HUES48 (cell line): ENCODE measurements around the gene LRP6.
"Not testable (repeated sequence)": the region's sequence is repeated elsewhere in the genome, so short reads cannot be mapped to it uniquely, and the experiment has no call there.

Experiments used
- H3K27ac ChIP-seq: one replicate; pipeline ENCODE4 v1.7.0; 2013; ENCODE audit warnings: low read depth, low read length, inconsistent platforms
- H3K27me3 ChIP-seq: 2 replicates; pipeline ENCODE4 v1.6.1; 2013; ENCODE audit warnings: mild to moderate bottlenecking, low read length; ENCODE audit not compliant: control insufficient read depth, insufficient read depth
- H3K36me3 ChIP-seq: 2 replicates; pipeline ENCODE4 v1.6.1; 2013; ENCODE audit warnings: low read length; ENCODE audit not compliant: control insufficient read depth, insufficient read depth
- H3K4me1 ChIP-seq: 2 replicates; pipeline ENCODE4 v1.6.1; 2013; ENCODE audit warnings: mild to moderate bottlenecking, low read length; ENCODE audit not compliant: control insufficient read depth, insufficient read depth
- H3K4me3 ChIP-seq: 2 replicates; pipeline ENCODE4 v1.5.1; 2013; ENCODE audit warnings: mild to moderate bottlenecking, low read depth, low read length
- H3K9ac ChIP-seq: 2 replicates; pipeline ENCODE4 v1.6.1; 2013; ENCODE audit warnings: mild to moderate bottlenecking, low read depth, low read length, moderate library complexity
- H3K9me3 ChIP-seq: 2 replicates; pipeline ENCODE4 v1.6.1; 2013; ENCODE audit warnings: low read length; ENCODE audit not compliant: control insufficient read depth, insufficient read depth

Gene LRP6

DNA sequence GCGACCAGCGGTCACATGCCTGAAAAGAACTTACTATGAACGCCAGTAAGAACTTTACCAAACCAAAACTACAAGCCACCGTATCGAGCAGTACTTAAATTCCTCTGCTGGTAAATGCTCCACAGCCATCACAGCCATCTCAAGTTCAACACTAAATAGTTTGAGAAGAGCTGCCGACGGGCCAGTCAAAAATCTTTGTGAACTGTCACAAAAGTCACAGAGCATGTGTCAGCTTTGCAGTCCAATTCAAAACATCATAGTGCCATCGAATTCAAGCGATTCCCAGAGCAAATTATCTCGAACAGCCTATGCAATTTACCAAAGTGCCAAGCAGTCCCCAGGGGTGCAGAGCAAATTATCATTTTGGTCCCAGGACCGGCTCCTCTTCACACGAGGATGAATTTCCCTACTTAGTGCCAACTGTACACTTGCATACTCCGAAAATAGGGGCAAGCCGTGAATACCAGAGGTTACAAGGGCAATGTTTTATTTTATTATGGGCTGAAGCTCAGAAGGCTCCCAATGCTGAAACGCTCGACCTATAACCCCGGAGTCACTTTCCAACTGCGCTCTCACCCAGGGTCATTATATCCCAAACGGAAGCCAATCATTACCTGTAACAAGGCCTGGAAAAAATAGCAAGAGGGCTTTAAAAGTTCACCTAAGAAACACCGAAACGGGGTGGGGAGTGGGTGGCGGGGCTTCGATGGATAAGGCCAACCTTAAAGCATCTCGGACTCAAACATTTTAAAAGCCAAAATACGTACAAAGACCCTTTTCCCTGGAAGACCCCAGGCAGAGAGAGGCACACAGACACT lies 1.1 kb downstream of the LRP6 start:
- peak overlapping the region; percentile 92 for H3K4me3 ChIP-seq
- H3K9me3 ChIP-seq, result no peaks in the 10 kb centered on the region
- no peaks in the 10 kb centered on the region for H3K36me3 ChIP-seq
- H3K27ac ChIP-seq, result peak overlapping the region; percentile 97
- no peaks in the 10 kb centered on the region for H3K27me3 ChIP-seq
- H3K9ac ChIP-seq, result peak overlapping the region; percentile 98
- H3K4me1 ChIP-seq, result peaks cover 18% of the 10 kb centered on the region; the same call in 1 of the 2 replicates

DNA sequence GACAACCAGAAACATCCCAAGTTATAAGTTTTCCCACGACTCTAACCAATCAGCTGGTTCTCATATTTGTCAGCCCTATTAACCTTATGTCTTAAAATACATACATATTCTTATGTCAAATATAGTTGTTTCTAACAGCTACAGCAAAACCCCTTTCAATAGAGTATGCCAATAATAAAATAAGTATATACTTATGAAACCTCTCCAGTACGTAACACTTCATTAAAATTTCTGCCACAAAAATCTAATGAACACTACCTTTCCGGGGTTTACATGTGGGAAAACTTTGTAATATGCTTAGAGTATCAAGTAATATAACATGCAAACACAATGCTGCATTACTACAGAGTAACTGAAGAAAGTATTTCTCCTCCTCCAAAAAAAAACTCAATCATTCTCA lies 1.8 kb downstream of the LRP6 start:
- Histone ChIP-seq H3K9ac (no peak overlapping the region), H3K36me3 (no peaks in the 10 kb centered on the region), H3K27ac (no peak overlapping the region), H3K9me3 (no peaks in the 10 kb centered on the region), H3K4me3 (peak overlapping the region; percentile 92), H3K27me3 (no peaks in the 10 kb centered on the region), H3K4me1 (peaks cover 16% of the 10 kb centered on the region; the same call in 1 of the 2 replicates)

DNA sequence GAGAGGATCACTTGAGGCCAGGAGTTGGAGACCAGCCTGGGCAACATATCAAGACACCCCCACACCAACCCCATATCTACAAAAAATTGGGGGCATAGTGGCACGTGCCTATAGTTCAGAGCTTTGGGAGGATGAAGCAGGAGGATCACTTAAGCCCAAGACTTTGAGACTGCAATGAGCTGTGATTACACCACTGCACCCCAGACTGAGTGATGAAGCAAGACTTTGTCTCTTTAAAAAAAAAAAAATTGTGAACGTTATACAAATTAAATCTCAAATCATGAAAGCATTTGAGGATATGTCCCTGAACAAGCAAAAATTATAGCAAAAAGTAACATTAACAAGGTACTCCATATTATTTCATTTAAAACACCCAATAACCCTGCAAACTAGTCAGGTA lies 2.9 kb downstream of the LRP6 start:
- Histone ChIP-seq H3K4me3 (peak overlapping the region; percentile 15; the same call in 1 of the 2 replicates), H3K4me1 (peaks cover 16% of the 10 kb centered on the region; the same call in 1 of the 2 replicates), H3K27ac (no peak overlapping the region)

DNA sequence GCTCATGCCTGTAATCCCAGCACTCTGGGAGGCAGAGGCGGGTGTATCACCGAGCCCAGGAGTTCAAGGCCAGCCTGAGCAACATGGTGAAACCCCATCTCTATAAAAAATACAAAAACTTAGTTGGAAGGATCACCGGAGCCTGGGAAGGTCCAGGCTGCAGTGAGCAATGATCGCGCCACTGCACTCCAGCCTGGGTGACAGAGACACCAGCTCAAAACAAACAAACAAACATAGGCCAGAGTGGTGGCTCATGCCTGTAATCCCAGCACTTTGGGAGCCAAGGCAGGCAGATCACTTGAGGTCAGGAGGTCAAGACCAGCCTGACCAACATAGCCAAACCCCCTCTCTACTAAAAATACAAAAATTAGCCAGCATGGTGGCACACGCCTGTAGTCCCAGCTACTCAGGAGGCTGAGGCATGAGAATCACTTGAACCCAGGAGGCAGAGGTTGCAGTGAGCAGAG lies 10.5 kb downstream of the LRP6 start:
- H3K4me1 ChIP-seq, H3K9ac ChIP-seq, H3K36me3 ChIP-seq, H3K4me3 ChIP-seq, H3K27me3 ChIP-seq, H3K27ac ChIP-seq, H3K9me3 ChIP-seq: not testable (repeated sequence)

More for the DNA sequence above, 2.9 kb downstream of the LRP6 start:
- H3K9ac ChIP-seq, result no peak overlapping the region
- H3K9me3 ChIP-seq, result no peaks in the 10 kb centered on the region
- no peaks in the 10 kb centered on the region for H3K27me3 ChIP-seq
- H3K36me3 ChIP-seq, result no peaks in the 10 kb centered on the region

DNA sequence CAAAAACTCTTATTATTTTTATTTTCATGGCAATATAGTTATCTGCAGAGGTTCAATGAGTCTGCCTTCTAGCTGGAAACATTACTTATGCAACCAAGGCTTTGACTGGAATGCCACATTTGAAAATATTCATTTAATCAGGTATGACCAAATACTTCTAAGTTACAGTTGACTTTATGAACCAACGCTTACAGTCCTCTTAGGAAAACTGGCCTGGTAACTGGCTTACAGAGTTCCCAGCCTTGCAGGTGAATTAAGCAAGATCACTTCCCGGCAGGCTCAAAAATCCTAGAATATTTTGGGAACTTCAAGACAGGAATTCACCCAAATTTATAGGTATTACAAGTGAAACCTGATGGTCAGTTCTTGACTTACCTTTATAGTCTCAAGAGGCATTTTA lies 12.3 kb downstream of the LRP6 start:
- Histone ChIP-seq H3K27ac (no peak overlapping the region), H3K4me3 (no peak overlapping the region), H3K36me3 (no peaks in the 10 kb centered on the region), H3K27me3 (no peaks in the 10 kb centered on the region), H3K9me3 (no peaks in the 10 kb centered on the region), H3K9ac (no peak overlapping the region), H3K4me1 (peaks cover 7% of the 10 kb centered on the region)

DNA sequence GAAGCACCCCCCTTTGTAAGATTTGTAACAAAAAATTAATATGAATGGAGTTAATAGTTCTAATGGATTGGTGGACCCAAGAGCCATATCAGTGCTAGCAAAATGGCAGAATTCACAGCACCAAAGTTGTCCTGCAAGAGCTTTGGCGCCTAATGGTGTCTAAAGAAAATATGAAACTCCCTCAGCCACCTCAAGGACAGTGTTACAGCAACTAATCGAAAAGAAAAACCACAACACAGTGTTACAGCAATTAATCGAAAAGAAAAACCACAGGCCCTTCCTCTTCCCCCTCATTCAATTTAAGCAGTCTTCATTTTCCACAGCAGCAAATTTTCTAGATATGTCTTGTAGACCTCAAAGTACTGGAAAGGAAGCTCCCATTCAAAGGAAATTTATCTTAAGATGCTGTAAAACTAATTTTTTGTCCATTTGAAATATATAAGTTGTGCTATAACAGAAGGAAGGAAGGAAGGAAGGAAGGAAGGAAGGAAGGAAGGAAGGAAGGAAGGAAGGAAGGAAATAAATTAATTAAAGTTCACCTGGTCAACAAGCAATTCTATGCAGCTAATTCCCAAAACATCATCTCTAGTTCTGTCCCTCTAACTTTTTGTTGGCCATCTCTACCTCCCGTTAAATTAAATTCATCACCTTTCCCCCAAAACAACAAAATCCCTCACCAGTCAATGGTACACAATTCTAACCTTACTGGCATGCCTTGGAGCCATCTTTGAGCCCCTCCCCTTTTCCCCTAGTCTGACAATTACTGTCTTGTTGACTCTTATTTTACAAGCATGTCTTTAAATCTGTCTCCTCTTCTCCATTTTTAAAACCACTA lies 17.4 kb downstream of the LRP6 start:
- Histone ChIP-seq H3K9ac (no peak overlapping the region), H3K4me3 (no peak overlapping the region), H3K4me1 (0 out of 2 replicates have a peak, but pooled peaks cover 5% of the 10 kb centered on the region)

DNA sequence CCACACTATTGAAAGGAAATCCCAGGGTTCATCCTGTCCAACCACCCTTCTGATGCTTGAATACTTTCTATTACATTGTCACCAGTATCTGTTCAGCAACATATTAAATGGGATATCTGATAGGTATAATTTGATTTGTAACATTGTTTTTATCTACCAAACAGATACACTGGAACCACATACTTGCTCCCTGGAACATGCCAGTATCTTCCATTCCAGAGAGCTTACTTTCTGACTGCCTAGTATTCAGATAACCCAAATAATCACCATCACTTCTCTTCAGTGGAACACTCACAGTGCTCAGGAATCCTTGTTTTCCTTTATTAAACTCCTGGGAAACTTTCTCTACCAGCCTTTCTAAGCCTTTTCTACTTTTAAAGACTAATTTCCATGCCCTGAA lies 19.3 kb downstream of the LRP6 start:
- Histone ChIP-seq H3K4me1 (0 out of 2 replicates have a peak, but pooled peaks cover 6% of the 10 kb centered on the region), H3K27me3 (no peaks in the 10 kb centered on the region), H3K9ac (no peak overlapping the region), H3K27ac (no peak overlapping the region), H3K36me3 (peaks cover 9% of the 10 kb centered on the region), H3K4me3 (no peak overlapping the region), H3K9me3 (no peaks in the 10 kb centered on the region)

More for the DNA sequence above, 17.4 kb downstream of the LRP6 start:
- H3K9me3 ChIP-seq, result no peaks in the 10 kb centered on the region
- H3K36me3 ChIP-seq, result peaks cover 2% of the 10 kb centered on the region; the same call in 1 of the 2 replicates
- H3K27me3 ChIP-seq, result no peaks in the 10 kb centered on the region
- no peak overlapping the region for H3K27ac ChIP-seq

DNA sequence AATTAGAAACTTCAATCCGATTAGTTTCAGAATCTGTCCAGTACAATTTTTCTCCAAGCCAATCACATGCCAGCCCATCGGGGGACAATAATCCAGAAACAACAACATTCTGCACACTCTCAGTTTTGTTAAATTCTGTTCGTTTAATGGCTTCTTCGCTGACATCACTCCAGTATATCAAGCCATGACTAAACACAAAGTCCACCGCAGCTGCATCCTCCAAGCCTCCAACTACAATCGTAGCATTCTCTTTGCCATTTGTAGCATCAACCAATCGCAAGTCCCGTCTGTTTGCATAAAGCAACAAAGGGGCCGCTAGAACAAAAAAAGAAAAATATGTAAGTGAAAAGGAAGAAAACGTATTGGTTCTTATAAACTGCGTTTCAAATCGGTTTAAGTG lies 22.5 kb downstream of the LRP6 start:
- Histone ChIP-seq H3K4me3 (no peak overlapping the region), H3K27ac (no peak overlapping the region), H3K27me3 (no peaks in the 10 kb centered on the region), H3K36me3 (peaks cover 9% of the 10 kb centered on the region), H3K9ac (no peak overlapping the region), H3K9me3 (no peaks in the 10 kb centered on the region), H3K4me1 (peaks cover 24% of the 10 kb centered on the region)

DNA sequence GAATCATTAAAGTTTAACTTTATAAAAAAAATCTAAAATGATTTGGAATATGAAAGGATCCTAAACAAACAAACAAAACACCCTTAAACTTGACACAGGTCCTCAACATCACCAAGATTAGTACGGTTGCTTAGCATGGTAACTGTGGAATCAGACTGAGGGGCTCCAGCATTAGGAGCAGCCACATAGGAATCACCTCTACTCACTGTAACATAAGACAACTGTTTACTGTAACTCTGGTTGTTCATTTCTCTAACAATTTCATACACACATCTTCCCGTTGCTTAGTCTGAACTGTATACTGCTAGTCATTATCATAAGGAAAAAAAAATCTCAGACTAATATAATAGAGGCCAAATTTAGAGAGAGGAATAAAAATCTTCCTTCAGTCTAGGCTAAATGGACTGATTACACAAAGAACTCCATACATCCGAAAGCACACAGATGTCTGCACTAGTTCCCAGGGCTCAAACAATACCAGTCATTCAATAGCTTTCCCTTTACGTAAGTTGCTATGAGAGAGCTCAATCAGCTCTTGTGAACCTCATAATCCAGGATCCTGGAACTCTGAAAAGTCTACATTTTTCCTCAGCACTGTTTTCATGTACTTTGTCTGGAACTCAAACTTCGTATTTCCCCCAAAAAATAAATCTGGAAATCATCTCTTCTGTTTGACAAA lies 26.0 kb downstream of the LRP6 start:
- peaks cover 9% of the 10 kb centered on the region for H3K36me3 ChIP-seq
- peaks cover 39% of the 10 kb centered on the region for H3K4me1 ChIP-seq
- H3K27me3 ChIP-seq, result no peaks in the 10 kb centered on the region
- no peak overlapping the region for H3K9ac ChIP-seq
- H3K4me3 ChIP-seq, result no peak overlapping the region
- H3K9me3 ChIP-seq, result no peaks in the 10 kb centered on the region
- H3K27ac ChIP-seq, result peak overlapping the region; percentile 3

DNA sequence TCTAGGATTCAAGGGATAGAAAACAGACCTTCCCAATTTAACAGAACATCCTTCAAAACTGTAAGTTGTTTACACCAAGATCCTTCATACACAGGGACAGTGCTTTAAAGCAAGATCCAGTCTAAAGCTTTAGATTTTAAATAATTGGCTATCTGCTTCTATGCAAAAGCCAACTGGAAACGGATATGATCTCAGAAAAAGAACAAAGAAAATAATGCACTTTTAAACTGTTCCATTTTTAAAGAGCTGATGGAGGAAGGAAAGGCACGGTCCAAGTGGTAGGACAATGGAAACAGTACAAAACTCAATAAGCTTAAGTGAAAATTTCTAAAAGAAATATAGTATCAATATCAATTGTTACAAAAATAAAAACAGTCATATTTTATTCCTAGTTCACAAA lies 27.7 kb downstream of the LRP6 start:
- Histone ChIP-seq H3K4me1 (peaks cover 33% of the 10 kb centered on the region), H3K36me3 (peaks cover 4% of the 10 kb centered on the region; the same call in 1 of the 2 replicates), H3K9ac (0 out of 2 replicates have a peak overlapping the region, but pooled peaks have one; percentile 18), H3K4me3 (no peak overlapping the region), H3K9me3 (no peaks in the 10 kb centered on the region), H3K27me3 (no peaks in the 10 kb centered on the region), H3K27ac (peak overlapping the region; percentile 14)
